ENCODE data around the gene MYMK.

DNA sequence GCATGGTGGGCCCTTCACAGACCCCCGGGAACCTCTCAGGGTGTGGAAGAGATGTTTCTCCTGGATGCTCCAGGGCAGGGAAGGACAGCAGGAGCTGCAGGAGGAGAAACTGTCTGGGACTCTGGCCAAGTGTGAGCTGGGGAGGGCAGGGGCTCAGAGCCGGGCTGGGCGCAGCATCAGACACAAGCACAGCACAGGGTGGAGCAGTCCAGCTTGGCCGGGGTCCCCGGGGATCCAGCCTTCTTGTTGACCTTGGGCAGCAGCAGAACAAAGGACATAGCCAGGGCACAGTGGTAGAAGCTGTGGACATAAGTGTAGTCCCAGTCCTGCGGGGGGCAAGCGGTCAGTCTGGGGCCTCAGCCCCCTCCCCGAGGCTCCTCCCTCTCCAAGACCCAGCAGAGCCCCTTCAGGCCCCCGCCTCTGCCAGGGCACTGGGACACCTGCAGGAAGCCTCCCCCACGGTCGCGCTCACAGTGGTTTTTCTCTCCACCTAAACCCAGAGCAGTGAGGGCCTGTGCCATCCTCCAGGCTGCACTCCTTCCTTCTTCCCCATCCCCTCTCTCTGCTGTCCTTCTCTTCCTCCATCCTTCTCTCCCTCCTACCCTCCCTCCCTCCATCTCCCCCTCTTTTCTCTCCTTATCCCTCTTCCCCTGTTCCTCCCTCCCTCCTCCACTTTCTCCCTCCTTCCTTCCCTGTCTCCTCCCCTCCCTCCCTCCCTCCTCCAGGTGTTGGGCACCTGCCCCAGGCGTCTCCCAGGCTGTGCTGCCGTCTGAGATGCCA, 10.1 kb downstream of the MYMK start:
- TF ChIP-seq, protein P1, sequence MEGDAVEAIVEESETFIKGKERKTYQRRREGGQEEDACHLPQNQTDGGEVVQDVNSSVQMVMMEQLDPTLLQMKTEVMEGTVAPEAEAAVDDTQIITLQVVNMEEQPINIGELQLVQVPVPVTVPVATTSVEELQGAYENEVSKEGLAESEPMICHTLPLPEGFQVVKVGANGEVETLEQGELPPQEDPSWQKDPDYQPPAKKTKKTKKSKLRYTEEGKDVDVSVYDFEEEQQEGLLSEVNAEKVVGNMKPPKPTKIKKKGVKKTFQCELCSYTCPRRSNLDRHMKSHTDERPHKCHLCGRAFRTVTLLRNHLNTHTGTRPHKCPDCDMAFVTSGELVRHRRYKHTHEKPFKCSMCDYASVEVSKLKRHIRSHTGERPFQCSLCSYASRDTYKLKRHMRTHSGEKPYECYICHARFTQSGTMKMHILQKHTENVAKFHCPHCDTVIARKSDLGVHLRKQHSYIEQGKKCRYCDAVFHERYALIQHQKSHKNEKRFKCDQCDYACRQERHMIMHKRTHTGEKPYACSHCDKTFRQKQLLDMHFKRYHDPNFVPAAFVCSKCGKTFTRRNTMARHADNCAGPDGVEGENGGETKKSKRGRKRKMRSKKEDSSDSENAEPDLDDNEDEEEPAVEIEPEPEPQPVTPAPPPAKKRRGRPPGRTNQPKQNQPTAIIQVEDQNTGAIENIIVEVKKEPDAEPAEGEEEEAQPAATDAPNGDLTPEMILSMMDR (IDR thresholded peaks at IDR 0.05 in 2 of 3, conservative IDR thresholded peaks at IDR 0.05 in 1 of 3; ENCODE audit: borderline replicate concordance in 1 of 3, insufficient read depth in 1 of 3, low read depth in 2 of 3, low read length in 2 of 3): no peak
- TF ChIP-seq, protein P2, sequence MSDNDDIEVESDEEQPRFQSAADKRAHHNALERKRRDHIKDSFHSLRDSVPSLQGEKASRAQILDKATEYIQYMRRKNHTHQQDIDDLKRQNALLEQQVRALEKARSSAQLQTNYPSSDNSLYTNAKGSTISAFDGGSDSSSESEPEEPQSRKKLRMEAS (IDR thresholded peaks at IDR 0.05): no peak
- TF ChIP-seq RAD21 (IDR thresholded peaks at IDR 0.05; ENCODE audit: low read depth): no peak
- TF ChIP-seq, protein P3, sequence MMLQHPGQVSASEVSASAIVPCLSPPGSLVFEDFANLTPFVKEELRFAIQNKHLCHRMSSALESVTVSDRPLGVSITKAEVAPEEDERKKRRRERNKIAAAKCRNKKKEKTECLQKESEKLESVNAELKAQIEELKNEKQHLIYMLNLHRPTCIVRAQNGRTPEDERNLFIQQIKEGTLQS (IDR thresholded peaks at IDR 0.05): no peak
- no peak for TF ChIP-seq CEBPB (IDR thresholded peaks at IDR 0.05; ENCODE audit: low read depth)
- TF ChIP-seq, protein P4, sequence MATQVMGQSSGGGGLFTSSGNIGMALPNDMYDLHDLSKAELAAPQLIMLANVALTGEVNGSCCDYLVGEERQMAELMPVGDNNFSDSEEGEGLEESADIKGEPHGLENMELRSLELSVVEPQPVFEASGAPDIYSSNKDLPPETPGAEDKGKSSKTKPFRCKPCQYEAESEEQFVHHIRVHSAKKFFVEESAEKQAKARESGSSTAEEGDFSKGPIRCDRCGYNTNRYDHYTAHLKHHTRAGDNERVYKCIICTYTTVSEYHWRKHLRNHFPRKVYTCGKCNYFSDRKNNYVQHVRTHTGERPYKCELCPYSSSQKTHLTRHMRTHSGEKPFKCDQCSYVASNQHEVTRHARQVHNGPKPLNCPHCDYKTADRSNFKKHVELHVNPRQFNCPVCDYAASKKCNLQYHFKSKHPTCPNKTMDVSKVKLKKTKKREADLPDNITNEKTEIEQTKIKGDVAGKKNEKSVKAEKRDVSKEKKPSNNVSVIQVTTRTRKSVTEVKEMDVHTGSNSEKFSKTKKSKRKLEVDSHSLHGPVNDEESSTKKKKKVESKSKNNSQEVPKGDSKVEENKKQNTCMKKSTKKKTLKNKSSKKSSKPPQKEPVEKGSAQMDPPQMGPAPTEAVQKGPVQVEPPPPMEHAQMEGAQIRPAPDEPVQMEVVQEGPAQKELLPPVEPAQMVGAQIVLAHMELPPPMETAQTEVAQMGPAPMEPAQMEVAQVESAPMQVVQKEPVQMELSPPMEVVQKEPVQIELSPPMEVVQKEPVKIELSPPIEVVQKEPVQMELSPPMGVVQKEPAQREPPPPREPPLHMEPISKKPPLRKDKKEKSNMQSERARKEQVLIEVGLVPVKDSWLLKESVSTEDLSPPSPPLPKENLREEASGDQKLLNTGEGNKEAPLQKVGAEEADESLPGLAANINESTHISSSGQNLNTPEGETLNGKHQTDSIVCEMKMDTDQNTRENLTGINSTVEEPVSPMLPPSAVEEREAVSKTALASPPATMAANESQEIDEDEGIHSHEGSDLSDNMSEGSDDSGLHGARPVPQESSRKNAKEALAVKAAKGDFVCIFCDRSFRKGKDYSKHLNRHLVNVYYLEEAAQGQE (IDR thresholded peaks at IDR 0.05; ENCODE audit: low read depth): no peak
- no peak for TF ChIP-seq SIN3A (IDR thresholded peaks at IDR 0.05; ENCODE audit: low read depth)
- TF ChIP-seq YY1 (IDR thresholded peaks at IDR 0.05; ENCODE audit: extremely low read depth, insufficient replicate concordance, low read depth, low read length): no peak
- TF ChIP-seq POLR2A (IDR thresholded peaks at IDR 0.05; ENCODE audit: borderline replicate concordance, extremely low read depth, insufficient read depth, insufficient read length): no peak
- TF ChIP-seq ZNF274 (IDR thresholded peaks at IDR 0.05; ENCODE audit: low read depth, low read length): no peak
- no peak for TF ChIP-seq JUND (IDR thresholded peaks at IDR 0.05)
- no peak for TF ChIP-seq EZH2 (IDR thresholded peaks at IDR 0.05)
- no peak for TF ChIP-seq EZH2phosphoT487 (IDR thresholded peaks at IDR 0.05; ENCODE audit: borderline replicate concordance)
- TF ChIP-seq, protein P5, sequence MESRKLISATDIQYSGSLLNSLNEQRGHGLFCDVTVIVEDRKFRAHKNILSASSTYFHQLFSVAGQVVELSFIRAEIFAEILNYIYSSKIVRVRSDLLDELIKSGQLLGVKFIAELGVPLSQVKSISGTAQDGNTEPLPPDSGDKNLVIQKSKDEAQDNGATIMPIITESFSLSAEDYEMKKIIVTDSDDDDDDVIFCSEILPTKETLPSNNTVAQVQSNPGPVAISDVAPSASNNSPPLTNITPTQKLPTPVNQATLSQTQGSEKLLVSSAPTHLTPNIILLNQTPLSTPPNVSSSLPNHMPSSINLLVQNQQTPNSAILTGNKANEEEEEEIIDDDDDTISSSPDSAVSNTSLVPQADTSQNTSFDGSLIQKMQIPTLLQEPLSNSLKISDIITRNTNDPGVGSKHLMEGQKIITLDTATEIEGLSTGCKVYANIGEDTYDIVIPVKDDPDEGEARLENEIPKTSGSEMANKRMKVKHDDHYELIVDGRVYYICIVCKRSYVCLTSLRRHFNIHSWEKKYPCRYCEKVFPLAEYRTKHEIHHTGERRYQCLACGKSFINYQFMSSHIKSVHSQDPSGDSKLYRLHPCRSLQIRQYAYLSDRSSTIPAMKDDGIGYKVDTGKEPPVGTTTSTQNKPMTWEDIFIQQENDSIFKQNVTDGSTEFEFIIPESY (IDR thresholded peaks at IDR 0.05; ENCODE audit: extremely low read depth, insufficient replicate concordance, low read length): no peak

Measured in HCT116 (cell line).